Breast epithelium (tissue), 3 donors: ENCODE measurements around the gene OTOG.

Experiments
- POLR2A ChIP-seq: fragments of 450-650 bp; IDR thresholded peaks from one replicate; pipeline ENCODE4 v1.6.1; 2016; ENCODE audit warnings: antibody characterized with exemption, mild to moderate bottlenecking, moderate library complexity
- POLR2AphosphoS5 ChIP-seq, 3 donors: sonication (generic); formaldehyde crosslinking; IDR thresholded peaks; one replicate each; pipeline ENCODE4 v1.6.1; 2017; ENCODE audit warnings: antibody characterized with exemption in 3 of 3
- TF ChIP-seq, protein P1 (sequence below), 3 donors: fragments of 450-650 bp; IDR thresholded peaks; one replicate each; pipeline ENCODE4 v1.5.1; 2016 to 2017; ENCODE audit warnings: antibody characterized with exemption in 3 of 3, mild to moderate bottlenecking in 3 of 3, moderate library complexity in 3 of 3

DNA sequence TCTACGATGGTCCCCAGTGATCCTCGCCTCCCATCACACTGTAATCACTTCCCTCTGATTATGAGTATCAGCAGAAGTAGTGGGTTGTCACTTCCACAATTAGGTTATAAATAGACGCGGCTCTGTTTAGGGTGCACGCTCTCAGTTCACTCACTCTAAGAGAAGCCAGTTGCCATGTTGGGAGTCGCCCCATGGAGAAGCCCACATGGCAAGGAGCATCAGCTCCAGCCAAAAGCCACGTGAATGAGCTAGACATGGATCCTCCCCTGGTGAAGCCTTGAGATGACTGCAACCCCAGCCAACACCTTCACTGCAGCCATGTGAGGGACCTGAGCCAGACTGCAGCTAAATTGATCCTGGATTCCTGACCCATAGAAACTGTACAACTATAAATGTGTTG is 145.9 kb downstream of the OTOG start:
- TF ChIP-seq, protein P1, sequence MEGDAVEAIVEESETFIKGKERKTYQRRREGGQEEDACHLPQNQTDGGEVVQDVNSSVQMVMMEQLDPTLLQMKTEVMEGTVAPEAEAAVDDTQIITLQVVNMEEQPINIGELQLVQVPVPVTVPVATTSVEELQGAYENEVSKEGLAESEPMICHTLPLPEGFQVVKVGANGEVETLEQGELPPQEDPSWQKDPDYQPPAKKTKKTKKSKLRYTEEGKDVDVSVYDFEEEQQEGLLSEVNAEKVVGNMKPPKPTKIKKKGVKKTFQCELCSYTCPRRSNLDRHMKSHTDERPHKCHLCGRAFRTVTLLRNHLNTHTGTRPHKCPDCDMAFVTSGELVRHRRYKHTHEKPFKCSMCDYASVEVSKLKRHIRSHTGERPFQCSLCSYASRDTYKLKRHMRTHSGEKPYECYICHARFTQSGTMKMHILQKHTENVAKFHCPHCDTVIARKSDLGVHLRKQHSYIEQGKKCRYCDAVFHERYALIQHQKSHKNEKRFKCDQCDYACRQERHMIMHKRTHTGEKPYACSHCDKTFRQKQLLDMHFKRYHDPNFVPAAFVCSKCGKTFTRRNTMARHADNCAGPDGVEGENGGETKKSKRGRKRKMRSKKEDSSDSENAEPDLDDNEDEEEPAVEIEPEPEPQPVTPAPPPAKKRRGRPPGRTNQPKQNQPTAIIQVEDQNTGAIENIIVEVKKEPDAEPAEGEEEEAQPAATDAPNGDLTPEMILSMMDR (IDR thresholded peaks at IDR 0.05): no peak
- no peak for TF ChIP-seq POLR2A
- TF ChIP-seq POLR2AphosphoS5 (IDR thresholded peaks at IDR 0.05): no peak
